ENCODE data around the gene SLC32A1.
A peak's percentile ranks its signal among the peaks of the same experiment; 100 is the strongest.

The SLC32A1 gene

DNA sequence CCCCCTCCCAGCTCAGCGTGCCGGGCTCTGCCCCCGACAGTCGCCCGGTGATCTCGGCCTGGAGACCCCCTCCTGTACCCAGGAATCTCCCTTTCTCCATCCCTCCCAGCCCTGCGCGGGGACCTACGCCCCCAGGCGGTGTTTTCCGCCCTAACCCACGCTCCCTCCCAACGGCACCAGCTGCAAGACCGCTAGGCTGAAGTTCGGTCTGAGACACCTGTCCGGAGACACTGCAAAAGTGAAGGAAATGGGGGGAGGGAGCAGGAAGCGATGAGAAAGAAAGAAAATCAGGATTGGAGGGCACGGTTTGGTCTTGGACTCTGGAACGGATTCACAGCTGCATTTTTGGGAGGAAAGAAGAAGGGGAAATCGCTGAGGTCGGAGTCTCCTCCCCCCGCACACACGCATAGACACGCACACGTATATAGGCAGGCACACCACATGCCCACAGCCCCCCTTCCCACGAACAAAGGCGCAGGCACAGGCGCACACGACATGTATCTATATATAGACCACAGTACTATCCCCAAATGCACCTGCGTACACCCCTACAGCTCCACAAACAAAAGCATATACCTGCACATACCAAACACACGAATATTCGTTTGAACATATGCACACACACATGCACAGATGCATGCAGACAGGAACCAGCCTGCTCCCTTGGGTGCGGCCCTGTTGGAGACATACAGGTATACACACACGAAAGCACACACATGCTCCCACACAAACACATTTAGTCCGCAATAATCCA lies 1.0 kb downstream of the SLC32A1 start:
- peak; percentile 82 for DNase-seq (ENCODE audit: low read depth, low spot score)

DNA sequence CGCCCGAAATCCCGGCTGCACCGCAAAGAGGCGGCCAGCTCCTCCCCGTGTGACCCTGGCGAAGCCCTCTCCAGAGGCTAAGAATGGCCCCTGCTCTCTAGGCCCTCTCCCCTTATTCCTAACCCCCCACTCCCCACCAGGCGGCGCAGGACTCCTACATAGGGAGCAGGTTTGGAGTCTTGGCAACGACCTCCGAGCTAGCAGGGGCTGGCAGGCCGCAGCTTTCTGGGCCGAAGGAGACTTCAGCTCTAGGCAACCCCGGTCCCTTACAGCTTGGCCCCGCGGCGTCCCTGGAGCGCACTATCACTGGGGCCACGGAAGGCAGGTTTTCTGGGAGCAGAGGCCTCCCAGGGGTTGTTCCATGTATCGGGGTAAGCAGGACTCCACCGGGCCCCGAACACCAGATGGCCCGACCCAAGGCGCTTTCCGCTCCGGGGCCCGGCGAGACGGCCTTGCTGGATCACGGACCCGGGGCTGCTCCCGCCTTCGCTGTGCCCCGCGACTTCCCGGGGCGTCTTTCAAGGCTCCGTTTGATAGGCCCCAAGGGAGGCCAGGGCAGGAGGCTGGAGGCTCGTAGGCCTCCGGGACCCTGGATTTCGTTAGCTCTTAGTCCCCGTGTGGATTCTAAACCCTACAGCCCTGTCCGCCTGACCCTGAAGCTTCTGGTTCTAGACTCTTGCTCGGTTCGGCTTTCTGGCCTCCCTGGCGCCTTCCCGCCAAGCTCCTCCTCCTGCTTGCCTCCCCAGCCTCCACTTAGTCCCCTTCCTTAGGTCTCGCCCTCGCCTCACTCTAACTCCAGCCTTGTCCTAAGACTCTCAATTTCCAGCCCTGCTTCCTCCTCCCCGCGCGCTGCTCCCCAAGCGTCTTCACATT lies 1.9 kb downstream of the SLC32A1 start:
- DNase-seq (ENCODE audit: low read depth, low spot score) = no peak

DNA sequence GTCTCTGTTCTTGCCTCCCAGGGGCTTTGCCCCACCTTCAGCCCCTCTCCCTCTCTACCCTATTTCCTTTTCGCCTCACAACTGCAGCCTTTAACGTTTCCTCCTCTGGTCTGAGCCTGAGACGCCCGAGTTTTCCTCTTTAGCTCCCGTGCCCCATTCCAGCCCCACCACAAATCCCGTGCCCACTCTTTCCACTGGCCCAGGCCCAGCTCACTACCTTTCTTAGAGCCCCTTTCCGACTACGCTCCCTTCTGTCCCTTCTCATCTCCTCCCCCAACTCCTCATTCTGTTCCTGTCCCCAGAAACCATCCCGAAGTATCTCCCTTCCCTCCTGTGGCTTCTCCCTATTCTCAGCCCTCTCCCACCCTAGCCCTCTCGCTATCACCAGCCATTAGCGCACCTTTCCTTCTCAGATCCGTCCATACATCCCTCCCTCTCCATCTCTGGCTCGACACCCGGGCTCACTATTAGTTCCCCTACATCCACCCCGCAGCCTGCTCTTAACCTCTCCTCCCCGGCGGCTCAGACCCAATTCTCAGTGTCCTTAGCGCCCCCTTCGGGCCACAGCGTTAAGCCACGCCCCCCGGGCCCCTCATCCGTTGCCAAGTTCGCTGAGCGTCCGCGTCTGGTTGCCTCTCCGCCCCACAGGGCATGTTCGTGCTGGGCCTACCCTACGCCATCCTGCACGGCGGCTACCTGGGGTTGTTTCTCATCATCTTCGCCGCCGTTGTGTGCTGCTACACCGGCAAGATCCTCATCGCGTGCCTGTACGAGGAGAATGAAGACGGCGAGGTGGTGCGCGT lies 2.7 kb downstream of the SLC32A1 start:
- DNase-seq (ENCODE audit: low read depth, low spot score) = peak; percentile 79

DNA sequence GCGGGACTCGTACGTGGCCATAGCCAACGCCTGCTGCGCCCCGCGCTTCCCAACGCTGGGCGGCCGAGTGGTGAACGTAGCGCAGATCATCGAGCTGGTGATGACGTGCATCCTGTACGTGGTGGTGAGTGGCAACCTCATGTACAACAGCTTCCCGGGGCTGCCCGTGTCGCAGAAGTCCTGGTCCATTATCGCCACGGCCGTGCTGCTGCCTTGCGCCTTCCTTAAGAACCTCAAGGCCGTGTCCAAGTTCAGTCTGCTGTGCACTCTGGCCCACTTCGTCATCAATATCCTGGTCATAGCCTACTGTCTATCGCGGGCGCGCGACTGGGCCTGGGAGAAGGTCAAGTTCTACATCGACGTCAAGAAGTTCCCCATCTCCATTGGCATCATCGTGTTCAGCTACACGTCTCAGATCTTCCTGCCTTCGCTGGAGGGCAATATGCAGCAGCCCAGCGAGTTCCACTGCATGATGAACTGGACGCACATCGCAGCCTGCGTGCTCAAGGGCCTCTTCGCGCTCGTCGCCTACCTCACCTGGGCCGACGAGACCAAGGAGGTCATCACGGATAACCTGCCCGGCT lies 3.4 kb downstream of the SLC32A1 start:
- no peak for DNase-seq (ENCODE audit: low read depth, low spot score)

DNA sequence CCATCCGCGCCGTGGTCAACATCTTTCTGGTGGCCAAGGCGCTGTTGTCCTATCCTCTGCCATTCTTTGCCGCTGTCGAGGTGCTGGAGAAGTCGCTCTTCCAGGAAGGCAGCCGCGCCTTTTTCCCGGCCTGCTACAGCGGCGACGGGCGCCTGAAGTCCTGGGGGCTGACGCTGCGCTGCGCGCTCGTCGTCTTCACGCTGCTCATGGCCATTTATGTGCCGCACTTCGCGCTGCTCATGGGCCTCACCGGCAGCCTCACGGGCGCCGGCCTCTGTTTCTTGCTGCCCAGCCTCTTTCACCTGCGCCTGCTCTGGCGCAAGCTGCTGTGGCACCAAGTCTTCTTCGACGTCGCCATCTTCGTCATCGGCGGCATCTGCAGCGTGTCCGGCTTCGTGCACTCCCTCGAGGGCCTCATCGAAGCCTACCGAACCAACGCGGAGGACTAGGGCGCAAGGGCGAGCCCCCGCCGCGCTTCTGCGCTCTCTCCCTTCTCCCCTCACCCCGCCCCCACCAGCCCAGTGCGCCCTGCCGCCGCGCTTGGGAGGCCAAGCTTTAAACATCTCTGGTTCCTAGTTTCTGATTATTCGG lies 4.0 kb downstream of the SLC32A1 start:
- no peak for DNase-seq (ENCODE audit: low read depth, low spot score)

DNA sequence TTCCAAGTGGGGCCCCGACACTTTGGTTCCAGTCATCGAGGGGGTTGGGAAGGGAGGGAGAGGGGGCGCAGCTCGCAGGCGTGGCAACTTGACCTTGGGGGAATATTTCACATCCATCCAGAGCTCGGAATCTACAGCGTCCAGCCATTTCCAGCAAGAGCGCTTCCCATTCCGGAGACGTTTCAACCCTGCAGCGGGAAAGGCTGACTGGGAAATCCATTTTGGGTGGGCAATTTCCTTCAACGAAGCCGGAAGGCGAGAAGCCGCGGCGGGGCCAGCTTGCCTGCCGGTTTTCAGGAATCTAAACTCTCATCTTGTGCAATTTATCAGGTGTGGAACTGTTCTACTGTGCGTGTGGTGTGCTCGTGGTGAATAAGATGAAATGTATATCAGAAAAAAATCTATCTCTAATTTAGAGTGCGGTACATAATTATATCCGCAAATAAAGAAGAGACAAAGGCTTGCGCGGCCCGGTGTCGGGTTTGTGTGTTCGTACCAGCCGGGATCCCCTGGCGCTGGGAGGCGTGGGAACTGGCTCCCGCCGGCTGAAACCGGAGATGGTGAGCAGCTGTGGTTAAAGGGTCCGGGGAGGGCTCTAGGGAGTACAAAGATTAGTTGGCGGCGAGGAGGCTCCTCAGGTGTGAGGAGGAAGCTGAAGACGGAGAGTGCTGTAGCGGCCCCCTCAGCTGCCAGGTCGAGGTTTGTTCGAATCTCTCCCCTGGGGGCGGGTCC lies 4.8 kb downstream of the SLC32A1 start:
- no peak for DNase-seq (ENCODE audit: low read depth, low spot score)

DNA sequence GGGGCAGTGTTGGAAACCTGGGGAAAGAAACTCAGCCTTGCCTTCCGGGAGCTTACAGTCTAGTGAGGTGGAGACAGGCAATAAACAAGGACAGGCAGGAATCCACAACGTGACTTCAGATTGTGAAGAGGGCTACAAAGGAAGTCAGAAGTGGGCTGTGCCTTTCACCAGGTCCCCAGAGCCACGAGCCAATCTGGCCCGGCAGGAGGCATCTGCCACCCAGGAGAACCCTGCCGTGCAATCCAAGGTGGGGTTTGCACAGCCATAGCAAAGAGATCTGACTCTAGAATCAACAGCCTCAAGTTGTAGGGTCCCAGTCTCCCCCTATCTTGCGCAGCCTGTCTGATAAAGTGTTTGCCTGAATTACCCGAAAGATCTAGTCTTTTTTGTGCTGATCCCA lies 5.5 kb downstream of the SLC32A1 start:
- DNase-seq (ENCODE audit: low read depth, low spot score) = no peak

DNA sequence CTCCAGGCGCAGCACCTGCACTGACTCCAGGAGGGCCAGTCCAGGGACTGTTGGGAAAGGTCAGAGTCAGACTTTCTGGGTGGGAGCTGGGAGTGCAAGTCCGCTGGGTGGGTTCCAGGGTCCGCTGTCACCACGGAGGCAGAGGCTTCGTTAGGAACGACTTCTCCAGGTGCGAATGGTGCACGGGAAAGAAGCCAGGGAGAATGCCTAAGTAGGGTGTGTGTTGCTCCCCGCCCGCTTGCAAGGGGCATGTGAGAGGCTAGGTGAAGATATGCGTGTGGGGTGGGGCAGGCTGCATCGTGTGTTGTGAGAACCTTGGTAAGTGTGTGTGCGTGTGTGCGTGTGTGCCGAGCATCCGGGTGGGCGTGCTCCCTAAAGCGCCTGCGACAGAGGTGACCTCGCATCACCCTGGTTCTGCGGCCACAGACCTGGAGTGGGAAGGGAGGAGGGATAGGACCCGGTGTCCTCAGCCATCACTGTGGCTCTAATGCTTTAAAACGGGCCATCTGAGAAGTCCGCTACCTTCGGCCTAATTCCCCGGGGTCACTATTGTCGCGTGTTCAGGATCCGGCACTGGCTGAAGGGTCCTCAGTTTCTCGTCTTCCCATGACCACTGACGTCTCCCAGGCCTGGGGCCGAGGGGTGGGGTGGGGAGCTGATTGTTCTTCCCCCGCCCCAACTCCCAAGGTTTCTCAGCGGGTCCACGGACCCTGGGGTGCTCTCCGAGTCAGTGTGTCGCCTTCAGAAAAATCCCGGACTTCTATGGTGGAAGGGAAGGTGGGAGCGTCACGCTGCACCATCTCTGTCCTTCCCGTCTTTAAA lies 6.1 kb downstream of the SLC32A1 start:
- DNase-seq (ENCODE audit: low read depth, low spot score) = no peak

DNA sequence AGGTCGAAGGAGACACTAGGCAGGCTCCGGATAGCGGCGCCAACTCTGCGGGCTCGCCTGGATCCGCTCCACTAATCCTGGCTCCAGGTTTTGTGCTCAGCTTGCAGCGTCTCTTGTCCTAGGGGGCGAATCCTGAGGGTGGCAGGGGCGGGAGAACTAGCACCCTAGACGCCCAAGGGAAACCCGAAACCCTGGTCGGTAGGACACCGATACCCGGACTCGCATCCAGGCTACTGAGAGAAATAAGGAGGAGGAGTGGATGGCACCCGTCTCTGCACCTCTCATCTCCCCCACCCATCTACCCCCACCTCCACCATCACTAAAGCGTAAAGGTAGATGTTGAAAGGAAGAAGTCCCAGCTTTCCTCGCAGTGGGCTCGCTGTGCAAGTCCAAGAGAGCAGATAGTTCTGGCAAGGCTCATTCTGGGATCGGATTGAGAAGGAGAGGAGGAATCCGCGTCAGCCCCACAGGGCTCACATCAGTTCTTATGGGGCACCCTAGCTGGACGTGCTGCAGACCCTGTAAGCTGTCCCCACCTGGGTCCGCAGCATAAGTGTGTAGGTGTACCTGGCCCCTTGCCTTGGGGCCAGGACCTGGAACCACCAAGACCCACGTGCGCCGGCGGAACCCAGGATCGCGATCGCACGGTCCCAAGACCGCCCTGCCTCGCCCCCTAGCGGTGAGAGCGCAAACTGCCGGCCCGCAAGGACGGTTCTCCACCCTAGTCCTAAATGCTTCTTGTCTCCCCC lies 6.9 kb downstream of the SLC32A1 start:
- peak; percentile 83 for DNase-seq (ENCODE audit: low read depth, low spot score)

DNA sequence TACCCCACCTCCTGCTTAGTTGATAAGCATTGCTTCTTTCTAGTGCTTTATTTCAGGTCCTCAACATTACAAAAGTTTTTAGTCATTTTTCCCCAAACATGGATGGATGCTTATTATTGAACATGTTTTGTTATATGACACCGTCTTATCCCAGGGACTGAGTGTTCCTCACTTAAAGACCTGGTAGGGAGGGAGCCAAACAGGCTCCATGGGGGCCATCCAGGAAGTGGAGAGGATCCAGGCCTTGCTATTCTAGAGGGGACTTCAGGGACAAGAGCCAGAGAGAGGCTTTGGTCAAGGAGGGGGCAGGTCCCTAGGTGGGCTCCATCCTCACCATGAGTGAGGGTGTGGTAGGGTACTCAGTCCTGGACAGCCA lies 7.4 kb downstream of the SLC32A1 start:
- DNase-seq (ENCODE audit: low read depth, low spot score) = no peak

DNA sequence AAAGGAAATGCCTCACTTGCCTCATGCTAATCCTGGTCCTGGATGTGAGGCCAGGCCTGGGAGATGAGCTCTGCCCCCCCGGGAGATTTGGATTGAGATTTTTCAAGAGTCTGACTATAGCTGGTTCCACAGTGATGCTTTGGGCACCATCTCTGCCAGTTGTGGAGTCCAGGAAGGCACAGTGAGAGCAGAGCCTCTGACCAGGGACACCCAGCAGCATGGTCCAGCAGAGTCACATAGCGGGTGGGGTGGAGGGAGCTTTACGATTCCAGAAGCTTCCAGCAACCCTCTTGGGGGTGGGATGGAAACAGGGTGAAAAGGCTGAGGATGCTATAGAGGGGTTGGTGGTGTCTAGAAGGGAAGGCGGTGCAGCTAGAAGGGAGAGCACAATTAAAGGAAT lies 8.7 kb downstream of the SLC32A1 start:
- no peak for DNase-seq (ENCODE audit: low read depth, low spot score)

DNA sequence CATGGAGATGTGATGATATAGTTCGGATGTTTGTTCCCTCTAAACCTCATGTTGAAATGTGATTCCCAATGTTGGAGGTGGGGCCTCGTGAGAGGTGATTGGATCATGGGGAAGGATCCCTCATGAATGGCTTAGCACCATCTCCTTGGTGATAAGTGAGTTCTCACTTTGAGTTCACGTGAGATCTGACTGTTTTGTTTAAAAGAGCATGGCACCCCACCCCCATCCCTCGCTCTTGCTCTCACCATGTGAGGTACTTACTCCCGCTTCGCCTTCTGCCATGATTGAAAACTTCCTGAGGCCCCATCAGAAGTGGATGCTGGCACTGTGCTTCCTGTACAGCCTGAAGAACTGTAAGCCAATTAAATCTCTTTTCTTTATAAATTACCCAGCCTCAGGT lies 10.9 kb downstream of the SLC32A1 start:
- no peak for DNase-seq (ENCODE audit: low read depth, low spot score)

DNA sequence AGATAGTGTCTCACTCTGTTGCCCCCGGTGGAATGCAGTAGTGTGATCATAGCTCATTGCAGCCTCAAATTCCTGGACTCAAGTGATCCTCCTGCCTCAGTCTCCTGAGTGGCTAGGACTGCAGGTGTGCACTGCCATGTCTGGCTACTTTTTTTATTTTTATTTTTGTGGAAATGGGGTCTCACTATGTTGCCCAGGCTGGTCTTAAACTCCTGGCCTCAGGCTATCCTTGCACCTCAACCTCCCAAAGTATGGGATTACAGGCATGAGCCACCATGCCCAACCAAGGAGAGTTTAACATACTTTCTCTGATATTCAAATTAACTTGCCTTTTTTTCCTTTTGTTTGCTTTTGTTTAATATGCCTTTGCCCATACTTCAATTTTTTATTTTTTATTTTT lies 13.6 kb downstream of the SLC32A1 start:
- DNase-seq (ENCODE audit: low read depth, low spot score) = no peak

DNA sequence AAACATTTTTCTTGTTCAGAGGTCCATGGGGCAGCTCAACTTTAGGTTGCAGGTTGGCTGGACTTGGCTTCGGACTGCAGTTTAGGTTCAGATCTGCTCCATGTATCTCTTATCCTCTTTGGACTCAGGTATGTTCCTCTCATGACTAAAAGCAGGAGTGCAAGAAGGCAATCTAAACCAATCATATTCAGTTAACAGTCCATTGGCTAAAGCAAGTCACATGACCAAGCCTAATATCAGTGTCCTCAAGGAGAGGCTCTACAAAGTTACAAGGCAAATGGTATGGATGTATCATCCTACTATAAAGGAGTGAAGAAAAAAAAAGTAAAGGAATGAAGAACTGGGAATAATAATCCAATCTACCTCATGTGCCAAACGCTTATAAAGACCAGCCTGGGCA lies 21.5 kb downstream of the SLC32A1 start:
- DNase-seq (ENCODE audit: low read depth, low spot score) = no peak

DNA sequence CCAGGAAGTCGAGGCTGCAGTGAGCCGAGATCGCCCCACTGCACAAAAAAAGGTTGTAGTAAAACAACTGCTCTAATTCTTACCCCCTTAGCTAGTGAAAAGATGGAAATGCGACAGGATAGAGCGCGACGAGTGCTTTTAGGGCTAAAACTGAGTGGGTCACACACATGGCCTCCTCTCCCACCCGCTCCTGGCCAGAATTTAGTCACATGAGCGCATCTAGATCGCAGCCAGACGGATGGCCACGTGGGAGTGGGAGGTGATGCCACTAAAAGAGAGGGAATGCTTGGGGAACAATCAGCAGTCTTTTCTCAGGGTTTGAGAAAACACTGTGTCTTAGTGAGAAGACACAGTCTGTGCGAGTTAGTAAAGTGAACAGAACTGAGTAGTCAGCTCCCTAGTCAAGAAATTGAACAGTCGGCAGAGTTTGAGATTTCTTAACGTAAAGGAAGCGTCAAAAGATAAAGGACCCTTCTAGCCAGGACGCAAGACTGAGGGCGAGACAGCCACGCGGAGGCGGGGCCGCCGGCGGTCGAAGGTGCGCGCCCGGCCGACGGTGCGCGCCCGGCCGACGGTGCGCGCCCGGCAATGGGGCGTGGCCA lies 23.3 kb downstream of the SLC32A1 start:
- DNase-seq (ENCODE audit: low read depth, low spot score) = no peak

DNA sequence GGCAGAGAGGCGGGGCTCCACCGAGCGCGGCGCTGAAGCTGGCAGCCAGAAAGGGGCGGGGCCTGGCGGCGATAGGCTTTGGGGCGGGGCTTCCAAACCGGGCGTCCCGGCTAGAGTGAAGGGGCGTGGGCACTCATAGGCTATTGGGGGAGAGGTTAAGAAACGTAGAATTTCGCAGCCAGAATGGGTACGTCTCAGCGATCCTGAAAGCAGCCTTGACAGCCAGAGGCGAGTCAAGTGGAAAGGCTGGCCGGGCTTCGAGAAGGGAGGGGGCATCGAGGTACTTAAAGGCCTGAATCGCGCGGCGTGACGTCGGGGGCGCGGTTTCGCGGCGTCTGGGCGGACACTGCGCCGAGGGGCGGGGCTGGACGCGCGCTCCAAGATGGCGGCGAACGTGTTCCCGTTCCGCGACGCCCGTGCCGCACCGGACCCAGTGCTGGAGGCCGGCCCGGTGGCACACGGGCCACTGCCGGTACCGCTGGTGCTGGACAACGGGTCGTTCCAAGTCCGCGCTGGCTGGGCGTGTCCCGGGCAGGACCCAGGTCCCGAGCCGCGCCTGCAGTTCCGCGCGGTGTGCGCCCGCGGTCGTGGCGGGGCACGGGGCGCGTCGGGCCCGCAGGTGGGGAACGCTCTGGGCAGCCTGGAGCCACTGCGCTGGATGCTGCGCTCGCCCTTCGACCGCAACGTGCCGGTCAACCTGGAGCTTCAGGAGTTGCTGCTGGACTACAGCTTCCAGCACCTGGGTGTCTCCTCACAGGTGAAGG lies 24.0 kb downstream of the SLC32A1 start, which contains the start of gene ACTR5:
Gene ACTR5 (plus strand): TSS at position 364 of the 764 bp plus-strand sequence. CDS start 19 bp downstream, at position 383.
- DNase-seq (ENCODE audit: low read depth, low spot score) = no peak

DNA sequence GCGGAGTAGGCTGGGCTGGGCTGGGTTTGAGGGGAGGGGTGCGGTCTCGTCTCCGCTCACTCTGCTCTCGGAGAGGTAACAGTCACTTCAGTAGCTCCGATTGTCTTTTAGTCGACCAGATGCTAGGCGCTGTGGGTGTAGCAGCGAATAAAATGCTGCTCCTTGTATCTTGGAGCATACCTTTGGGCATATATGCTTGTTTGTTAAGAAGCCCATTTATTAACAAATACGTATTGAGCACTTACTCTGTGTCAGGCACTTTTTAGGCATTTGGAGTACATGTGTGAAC lies 24.5 kb downstream of the SLC32A1 start:
- no peak for DNase-seq (ENCODE audit: low read depth, low spot score)

DNA sequence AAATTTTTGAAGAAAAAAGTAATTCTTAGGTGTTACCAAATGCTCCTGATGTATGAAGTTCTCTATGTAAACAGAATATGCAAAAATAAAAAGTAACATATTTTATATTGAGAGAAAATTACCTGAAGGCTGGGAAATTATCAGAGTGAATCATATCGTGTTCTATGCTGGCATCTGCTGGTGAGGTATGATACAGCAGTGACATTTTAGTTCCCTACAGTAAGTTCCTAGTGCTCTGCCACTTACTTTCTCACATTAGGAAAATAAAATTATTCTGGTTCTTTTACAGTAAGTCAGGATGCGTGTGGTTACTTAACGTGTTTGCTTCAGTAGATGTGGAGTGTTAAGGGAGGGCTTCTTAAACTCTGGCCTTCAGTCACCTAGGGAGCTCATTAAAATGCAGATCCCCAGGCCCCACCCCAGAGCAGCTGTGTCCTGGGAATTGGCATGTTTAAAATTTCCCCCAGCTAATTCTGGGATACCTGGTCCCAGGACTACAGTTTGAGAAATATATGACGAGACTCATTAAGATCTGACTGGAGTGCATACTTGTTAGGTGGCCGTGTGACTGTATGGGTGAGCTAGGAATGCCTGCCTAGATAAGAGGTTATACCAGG lies 27.2 kb downstream of the SLC32A1 start:
- no peak for DNase-seq (ENCODE audit: low read depth, low spot score)

All from iPS DF 19.7 (cell line).